ENCODE results near the gene CDK6.

GRCh38 chr7:92808006-92808405, 28.4 kb downstream of the CDK6 start:
- TF ChIP-seq, protein P1, sequence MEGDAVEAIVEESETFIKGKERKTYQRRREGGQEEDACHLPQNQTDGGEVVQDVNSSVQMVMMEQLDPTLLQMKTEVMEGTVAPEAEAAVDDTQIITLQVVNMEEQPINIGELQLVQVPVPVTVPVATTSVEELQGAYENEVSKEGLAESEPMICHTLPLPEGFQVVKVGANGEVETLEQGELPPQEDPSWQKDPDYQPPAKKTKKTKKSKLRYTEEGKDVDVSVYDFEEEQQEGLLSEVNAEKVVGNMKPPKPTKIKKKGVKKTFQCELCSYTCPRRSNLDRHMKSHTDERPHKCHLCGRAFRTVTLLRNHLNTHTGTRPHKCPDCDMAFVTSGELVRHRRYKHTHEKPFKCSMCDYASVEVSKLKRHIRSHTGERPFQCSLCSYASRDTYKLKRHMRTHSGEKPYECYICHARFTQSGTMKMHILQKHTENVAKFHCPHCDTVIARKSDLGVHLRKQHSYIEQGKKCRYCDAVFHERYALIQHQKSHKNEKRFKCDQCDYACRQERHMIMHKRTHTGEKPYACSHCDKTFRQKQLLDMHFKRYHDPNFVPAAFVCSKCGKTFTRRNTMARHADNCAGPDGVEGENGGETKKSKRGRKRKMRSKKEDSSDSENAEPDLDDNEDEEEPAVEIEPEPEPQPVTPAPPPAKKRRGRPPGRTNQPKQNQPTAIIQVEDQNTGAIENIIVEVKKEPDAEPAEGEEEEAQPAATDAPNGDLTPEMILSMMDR (IDR thresholded peaks at IDR 0.05): no peak
- TF ChIP-seq POLR2AphosphoS5 (IDR thresholded peaks at IDR 0.05) (no peak), POLR2A (IDR thresholded peaks at IDR 0.05; ENCODE audit: low read depth) (no peak)
